ENCODE data around the gene SEC22A. TPM values are rescaled to one million over a fixed set of nuclear protein-coding genes. Genes with fewer than 3 reads are reported as not detected.

SEC22A gene
- polyA plus RNA-seq, 1 of the 3 experiments (the other 2 are of a cell fraction): 13.0 TPM

- 98% methylated on average over 5 of the region's 5 CpGs for WGBS (ENCODE audit: low lambda C conversion rate)
- no peaks in the 10 kb centered on the region for H3K9me2 ChIP-seq
- H3F3A ChIP-seq (replicated peaks; ENCODE audit: insufficient read depth): no peaks in the 10 kb centered on the region
- H3K36me3 ChIP-seq (replicated peaks in 1 of 2; ENCODE audit: control insufficient read depth in 1 of 2, insufficient read depth in 2 of 2, low read length in 1 of 2): peaks cover 8 to 43% of the 10 kb centered on the region in 2 experiments
- H2AFZ ChIP-seq (ENCODE audit: low read depth): no peak overlapping the region
- POLR2A ChIA-PET: no interaction called here
- H3K4me3 ChIP-seq (ENCODE audit: low read depth in 2 of 2, low read length in 1 of 2): no peak overlapping the region
- no peak overlapping the region for H3K27ac ChIP-seq (ENCODE audit: low read depth in 2 of 2, low read length in 1 of 2)
- H3K4me2 ChIP-seq: no peak overlapping the region
- H3K27me3 ChIP-seq (ENCODE audit: insufficient read depth): no peaks in the 10 kb centered on the region
- CTCF ChIA-PET: interaction anchor here (0.6 to 1.1 kb wide), 2 partner anchors 18 to 235 kb away, joined by 3 read pairs; no protein-coding TSS in a partner anchor
- no peaks in the 10 kb centered on the region for H4K20me1 ChIP-seq (ENCODE audit: insufficient read depth)
- DNase-seq: no peak
- no peak for TF ChIP-seq RXRA (IDR thresholded peaks at IDR 0.05; ENCODE audit: borderline replicate concordance, low read depth)
- no peak for TF ChIP-seq TCF12 (IDR thresholded peaks at IDR 0.05)
- TF ChIP-seq CTCF (IDR thresholded peaks at IDR 0.05): no peak
- TF ChIP-seq MAX (IDR thresholded peaks at IDR 0.05; ENCODE audit: low read depth): no peak
- TF ChIP-seq USF2 (IDR thresholded peaks at IDR 0.05; ENCODE audit: borderline replicate concordance, low read depth, low read length): no peak
- TF ChIP-seq EZH2phosphoT487 (IDR thresholded peaks at IDR 0.05; ENCODE audit: borderline replicate concordance, low read depth): no peak
- no peak for TF ChIP-seq GATA2 (CRISPR knock-in tag; IDR thresholded peaks at IDR 0.05)
- no peak for TF ChIP-seq RCOR1 (IDR thresholded peaks at IDR 0.05; ENCODE audit: low read length)
- TF ChIP-seq ZBTB33 (IDR thresholded peaks at IDR 0.05; ENCODE audit: borderline replicate concordance, low read depth): no peak
- TF ChIP-seq SMC3 (IDR thresholded peaks at IDR 0.05; ENCODE audit: low read depth, low read length): no peak
- TF ChIP-seq TEAD4 (IDR thresholded peaks at IDR 0.05; ENCODE audit: borderline replicate concordance, insufficient read depth): no peak
- TF ChIP-seq JUND (IDR thresholded peaks at IDR 0.05): no peak
- no peak for TF ChIP-seq NFIC (IDR thresholded peaks at IDR 0.05; ENCODE audit: borderline replicate concordance)
- no peak for TF ChIP-seq EP300 (IDR thresholded peaks at IDR 0.05; ENCODE audit: borderline replicate concordance in 1 of 2, low read depth in 1 of 2, low read length in 1 of 2)
- H3K4me1 ChIP-seq (ENCODE audit: control insufficient read depth in 1 of 2, insufficient read depth in 2 of 2, low read depth in 1 of 2, low read length in 1 of 2): peaks cover 0 to 3% of the 10 kb centered on the region in 2 experiments; a peak in 1 of 4 replicates
- H3K9me3 ChIP-seq: peaks cover 6% of the 10 kb centered on the region; the same call in 1 of the 2 replicates
- no peak overlapping the region for H3K9ac ChIP-seq
- H3K79me2 ChIP-seq (ENCODE audit: insufficient read depth): no peaks in the 10 kb centered on the region
These were observed 61.1 kb downstream of the SEC22A start for GRCh38 chr3:123262868-123263267.

Measured in SK-N-SH (cell line).